GM11168 (cell line): ENCODE data around the gene ZBED1.
"Not testable (repeated sequence)": the region's sequence is repeated elsewhere in the genome, so short reads cannot be mapped to it uniquely, and the experiment has no call there.

Experiments
- in situ Hi-C: fragments of 300-500 bp; cut with MboI; formaldehyde crosslinking; loops from one replicate; pipeline ENCODE4 v1.12.0; 2022; ENCODE audit warnings: low sequenced_read_pairs; ENCODE audit not compliant: unreplicated experiment

ZBED1 gene

DNA sequence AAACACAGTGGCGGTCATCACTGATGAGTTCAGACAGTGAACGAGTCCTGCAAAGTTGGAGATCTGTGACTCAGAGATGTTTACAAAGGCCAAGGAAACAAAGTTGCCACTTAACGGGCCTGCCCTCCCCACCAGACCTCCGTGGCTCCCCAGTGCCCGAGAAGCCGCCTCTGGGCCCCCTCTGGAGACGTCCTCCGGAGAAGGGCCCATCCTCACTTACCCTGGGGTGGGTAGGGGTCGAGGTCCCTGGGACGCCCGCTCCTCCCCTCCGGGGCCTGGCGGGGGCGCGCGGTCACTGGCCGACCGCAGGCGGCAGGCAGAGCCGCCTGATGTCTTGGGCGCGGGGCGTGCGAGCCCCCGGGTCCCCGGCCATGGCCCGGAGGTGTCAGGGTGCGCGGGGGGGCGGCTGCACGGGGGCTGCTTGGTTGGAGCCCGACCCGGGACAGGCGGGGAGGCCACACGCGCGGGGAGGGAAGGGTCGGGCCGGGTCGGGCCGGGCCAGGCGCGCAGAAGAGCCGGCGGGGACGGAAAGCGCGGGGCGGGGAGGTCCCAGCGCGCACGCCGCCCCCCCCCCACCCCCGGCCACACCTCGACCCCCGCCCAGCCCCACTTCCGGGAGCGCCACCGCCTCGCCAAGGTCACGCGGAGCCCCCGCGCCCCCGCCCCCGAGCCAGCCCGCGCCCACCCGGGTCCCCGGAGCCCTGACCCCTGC lies 529 bp downstream of the ZBED1 start:
- in situ Hi-C loops = no loop called here

DNA sequence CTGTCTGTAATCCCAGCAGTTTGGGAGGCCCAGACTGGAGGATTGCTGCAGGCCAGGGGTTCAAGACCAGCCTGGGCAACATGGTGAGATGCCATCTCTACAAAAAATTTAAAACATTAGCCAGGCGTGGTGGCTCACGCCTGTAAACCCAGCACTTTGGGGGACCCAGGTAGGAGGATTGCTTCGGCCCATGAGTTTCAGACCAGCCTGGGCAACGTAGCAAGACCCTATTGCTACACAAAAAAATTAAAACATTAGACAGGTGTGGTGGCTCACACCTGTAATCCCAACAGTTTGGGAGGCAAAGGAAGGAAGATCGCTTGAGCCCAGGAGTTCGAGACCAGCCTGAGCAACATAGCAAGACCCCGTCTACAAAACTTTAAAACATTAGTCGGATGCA lies 1.3 kb downstream of the ZBED1 start:
- in situ Hi-C loops = no loop called here

DNA sequence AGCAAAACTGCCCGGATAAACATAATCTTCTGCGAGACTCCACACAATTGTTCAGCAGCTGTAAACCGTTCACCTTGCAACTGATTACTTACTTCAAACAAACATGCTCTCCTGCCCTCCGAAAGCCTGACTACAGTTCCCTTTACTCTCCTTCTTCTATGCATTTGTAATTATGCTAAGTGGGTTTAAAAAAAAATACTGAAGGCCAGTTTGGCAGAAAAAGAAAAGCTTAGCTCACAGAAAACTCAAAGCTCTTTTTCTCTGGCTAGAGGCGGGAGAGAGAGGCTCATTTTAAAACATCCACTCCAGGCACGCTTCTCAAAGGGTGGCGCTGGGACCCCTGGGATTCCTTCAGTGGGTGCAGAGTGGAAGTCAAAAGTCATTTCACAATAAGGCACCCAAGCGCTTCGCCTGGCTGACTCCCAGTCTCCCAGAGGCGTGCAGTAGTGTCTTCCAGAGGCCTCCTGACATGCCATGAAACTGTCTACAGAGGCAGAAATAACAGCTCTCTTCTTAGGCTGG lies 1.9 kb downstream of the ZBED1 start:
- in situ Hi-C loops = no loop called here

DNA sequence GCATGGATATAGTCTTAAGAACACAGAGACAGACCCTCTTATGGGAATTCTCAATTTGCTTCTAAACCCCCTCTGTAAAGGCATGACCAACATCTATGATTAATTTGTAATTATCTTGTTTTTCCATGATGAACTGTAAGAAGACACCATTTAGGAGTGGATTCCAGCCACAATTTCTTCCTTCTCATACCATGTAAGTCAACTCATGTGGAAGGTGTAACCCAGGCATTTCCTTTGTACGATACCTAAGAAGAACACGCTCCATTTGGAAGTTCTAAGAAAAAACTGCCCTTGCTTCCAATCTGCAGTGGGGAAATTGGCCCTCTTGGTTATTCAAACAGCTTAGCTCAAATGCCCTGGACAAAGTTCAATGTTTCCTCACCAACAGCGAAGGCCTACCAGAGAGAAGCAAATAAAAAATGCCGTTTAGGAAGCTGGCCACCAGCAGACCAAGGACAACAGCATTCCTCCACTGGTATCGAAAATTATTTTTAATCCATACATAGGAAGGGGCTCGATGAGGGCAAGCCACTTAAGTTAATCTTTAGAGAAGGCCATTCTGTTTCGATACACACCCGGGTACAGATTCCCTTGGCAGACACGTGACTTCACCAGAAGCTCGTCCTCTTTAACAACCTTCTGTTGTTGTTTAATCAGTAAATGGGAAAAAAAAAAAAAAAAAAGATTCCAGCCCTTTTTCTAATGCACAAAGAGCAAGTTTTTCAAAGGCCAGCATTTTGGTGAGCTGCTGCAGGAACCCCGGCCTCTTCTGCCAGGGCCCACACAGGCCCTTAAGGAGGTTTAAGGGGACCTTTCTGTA lies 2.6 kb downstream of the ZBED1 start:
- in situ Hi-C loops = no loop called here

DNA sequence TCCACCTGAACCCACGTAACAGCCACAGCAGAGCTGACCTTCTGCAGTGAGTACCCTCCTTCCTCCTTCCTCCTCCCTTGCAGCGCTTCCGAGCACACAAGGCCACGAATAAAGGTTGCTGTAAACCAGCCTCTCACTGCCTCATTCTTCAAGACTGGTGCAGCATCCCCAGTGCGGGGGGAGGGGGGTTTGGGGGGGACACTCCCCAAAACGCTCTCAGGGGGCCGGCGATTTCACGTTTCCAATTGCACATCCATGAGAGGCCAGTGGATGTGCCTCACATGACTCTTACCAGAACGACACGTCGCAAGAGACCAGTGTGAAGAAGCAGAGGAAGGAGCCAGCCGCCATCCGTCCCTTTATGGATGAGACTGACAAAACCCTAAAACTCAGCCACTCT lies 5.2 kb downstream of the ZBED1 start:
- in situ Hi-C loops = no loop called here

DNA sequence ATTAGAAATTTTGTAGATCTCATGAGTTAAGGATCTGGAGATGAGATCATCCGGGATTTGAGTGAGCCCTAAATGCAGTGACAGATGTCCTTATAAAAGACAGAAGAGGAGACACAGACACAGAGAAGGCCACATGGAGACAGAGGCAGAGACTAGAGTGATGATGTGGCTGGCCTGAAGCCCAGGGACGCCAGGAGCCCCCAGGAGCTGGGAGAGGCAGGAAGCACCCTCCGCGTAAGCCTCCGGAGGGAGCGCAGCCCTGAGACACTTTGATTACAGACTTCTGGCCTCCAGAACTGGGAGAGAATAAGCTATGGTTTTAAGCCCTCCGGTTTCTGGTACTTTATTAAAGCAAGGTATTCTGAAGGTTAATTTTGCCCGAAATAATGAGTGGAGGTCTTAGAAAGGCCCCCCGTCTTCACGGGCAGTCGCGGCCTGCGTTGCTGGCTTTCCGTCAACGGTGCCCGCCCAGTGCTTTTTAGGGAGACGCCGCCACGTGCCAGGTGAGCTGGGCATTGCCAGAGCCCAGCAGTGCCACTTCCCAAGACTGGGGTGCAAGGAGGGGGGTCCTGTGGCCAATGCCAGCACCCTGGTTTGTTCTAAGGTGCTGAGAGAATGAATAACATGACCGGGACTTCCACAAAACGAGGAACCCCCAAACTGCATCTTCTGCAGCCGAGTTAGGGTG lies 8.1 kb downstream of the ZBED1 start:
- in situ Hi-C loops = no loop called here

DNA sequence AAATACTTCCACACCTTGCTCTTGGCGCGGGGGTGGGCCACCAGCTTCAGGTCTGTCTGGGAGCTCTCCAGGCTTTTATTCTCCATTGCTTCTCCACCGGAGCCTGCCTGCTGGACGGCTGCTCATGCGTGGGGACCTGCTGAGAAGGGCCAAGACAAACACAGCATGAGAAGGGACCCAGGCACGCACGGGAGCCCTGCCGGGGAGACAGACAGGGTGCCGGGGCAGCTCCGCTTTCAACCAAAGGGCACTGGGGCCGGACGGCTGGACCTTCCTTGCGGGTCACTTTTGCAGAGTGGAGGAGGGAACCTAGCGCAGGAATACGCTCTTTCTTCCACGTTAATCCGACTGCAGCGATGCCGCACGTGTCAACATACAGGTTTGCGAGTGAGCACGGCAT lies 10.1 kb downstream of the ZBED1 start:
- in situ Hi-C loops = no loop called here

DNA sequence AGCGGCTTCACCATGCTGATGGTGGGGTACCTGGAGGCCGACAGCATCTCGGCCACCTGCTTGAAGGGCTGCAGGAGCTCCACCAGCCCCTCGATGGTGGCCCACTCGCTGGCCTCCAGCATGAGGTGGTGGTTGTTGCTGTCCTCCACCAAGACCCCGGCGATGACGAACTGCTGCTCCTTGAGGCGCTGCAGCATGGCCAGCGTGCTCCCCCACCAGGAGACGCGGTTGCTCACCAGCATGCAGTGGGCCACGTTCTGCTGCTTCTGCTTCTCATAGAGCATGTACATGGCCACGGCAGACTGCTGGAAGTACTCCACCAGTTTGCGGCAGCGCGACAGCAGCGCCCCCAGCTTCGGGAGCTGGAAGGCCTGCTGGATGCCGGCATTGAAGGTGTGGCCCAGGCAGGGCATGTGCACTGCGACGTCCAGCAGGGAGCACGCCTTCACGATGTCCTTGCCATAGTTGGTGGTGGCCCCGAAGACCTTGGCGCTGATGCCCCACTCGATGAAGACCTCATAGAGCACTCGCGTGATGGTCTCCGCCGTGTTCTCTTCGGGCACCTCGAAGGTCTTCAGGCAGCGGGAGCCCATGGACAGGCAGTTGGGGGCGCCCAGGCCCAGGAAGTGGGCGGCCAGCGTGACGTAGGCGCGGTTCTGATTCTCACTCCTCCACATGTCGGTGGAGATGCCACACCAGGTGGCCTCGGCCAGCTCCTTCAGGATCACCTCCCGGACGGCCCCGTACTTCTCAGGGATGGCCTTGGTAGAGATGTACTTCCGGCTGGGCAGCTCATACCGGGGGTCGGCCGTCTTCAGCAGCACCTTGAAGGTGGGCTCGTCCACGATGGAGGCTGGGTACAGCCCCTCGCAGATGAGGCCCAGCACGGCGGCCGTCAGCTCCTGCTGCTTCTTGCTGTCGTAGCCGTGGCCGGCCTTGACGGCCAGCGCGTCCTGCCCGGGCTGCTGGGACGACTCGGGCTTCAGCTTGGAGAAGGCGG lies 11.0 kb downstream of the ZBED1 start:
- in situ Hi-C loops = no loop called here

DNA sequence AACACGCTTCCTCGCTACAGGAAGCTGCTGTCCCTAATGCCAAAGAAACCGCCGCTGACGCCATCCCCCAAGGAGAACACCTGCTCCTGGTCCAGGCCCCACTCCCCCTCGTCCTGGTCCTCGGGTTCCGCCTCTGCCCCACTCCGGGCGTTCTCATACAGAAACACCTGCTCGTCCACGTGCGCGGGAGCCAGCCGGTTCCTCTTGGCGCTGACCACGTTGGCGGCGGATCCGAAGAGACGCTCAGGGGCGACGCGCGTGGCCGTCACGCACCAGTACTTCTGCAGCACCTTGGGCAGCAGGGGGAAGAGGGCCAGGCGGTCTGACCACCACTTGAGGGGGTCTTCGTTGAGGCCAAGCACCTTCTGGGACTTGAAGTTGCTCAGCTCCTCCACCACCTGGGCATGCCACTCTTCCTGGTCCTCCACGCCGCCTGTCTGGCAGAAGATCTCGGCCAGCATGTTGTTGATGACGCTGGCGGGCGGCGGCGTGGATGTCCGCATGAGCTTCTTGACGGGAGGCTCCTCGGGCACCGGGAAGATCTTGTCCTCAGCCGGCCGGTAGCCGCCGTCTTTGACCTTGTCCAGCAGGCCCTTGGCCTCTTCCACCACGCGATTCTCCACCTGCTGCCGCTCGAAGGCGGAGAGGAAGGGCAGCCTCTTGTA lies 12.0 kb downstream of the ZBED1 start:
- in situ Hi-C loops = no loop called here

DNA sequence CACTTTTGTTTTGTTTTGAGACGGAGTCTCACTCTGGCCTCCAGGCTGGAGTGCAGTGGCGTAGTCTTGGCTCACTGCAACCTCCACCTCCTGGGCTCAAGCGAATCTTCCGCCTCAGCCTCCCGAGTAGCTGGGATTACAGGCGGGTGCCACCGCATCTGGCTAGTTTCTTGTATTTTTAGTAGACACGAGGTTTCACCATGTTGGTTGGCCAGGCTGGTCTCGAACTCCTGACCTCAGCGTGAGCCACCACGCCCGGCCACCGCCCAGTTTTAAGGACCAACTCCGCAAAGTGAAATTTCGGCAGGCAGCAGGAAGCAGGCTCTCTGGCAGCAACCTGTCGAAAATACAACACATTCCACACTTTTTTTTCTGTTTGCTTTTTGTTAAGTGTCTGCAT lies 13.4 kb downstream of the ZBED1 start:
- in situ Hi-C loops = no loop called here

DNA sequence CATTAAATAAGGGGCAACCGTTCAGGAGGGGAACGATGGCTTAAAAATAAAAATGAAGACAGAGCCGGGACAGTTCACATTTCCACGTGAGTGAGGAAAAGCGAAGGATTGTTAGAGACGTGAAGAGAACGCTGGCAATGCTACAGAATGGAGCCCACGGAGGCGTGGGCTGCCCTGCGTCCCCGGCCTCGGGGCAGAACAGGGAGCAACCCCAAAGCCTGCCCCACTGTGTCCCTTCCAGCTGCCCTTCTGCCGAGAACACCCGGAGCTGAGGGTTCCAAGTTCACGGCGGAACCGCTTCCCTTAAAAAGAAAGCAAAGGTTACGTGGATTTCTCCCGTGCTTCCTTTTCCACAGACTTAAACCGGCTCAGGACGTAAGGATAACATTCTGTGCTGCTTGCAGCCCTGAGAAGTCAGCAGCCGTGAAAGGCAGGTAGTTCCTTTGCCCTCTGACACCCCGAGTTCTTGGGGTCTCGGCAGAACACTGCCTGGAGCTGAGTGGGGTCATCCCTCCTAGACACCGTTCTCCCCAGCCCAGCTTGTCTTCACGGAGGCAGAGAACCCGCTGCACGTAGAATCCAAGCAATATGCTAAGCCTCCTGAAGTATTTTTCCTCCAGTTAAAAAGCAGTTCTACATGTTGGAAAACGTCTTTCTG lies 14.2 kb downstream of the ZBED1 start:
- in situ Hi-C loops = no loop called here

DNA sequence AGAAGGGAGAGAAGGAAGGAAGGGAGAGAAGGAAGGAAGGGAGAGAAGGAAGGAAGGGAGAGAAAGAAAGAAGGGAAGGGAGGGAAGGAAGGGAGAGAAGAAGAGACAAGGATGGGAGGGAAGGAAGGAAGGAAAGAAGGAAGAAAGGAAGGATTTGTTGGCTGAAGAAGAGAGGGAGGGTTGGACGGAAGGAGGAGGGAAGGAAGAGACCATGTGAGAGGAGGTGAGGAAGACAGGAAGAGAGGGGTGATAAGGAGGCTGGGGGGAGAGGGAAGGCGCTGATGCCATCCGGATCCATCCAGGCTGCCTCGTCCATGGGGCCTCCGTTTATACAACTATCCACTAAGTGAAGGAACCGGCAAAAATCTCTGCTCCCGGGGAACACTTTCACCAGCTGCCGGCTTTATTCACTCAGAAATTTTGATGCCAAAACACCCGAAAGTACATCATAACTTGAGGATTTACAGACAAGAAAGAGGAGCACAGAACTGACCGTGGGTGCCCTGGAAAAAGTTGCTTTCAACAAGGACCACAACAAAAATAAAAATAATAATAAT lies 14.9 kb downstream of the ZBED1 start:
- in situ Hi-C loops = no loop called here

DNA sequence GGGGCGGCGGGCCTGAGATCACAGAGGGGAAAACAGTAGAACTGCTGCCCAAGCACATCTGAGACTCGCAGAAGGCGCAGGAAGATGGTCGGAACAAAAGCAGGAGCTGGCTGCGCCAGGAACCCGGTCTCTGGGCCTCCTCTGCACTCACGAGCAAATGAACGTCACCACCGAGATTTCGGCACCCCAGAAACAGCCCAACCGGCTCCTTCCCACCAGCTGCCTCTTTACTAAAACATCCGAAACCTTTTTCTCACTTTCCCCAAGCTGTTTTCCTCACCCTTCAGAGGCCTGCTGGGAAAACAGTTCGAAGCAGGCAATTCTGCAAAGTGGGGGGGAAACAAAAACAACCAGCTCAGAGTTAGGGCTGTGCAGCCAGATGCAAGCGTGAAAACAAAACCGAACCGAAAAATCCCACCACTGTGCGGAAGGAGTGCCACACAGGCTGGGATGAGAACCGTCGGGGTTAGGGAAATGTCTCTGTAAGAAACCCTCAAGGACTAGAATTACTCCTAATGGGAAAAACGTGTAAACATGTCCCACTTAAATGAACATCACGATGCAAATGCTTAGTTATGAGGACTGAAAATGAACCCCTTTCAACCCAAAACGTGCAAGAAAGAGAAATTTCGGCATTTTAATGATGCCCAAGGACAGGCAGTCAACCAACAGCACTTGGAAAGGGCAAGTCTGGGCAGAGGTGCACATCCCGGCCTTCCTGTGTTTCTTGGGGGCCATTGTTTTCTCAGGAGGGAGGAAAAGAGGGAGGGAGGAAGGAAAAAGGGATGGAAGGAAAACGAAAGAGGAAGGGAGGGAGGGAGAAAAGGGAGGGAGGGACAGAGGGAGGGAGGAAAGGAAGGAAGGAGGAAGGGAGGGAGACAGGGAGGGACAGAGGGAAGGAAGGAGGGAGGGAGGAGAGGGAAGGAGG lies 15.8 kb downstream of the ZBED1 start:
- in situ Hi-C loops = no loop called here

DNA sequence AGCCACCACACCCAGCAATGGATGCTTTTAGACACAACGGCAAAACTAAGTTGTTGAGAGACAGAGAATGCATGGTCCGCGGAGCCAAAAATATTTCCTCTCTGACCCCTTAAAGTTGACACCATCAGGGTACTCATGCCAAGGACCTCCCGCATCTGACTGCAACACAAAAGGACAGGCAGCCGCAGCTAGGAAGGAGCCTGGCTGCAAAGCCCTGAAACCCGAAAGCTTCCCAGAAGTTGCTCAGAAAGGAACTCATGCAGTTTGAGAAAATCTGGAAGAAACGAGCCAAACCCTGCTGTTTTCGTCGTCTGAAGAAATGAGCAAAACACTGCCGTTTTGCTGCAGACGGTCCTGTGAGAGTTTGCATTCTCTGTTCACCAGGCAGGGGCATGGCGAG lies 16.5 kb downstream of the ZBED1 start:
- in situ Hi-C loops = no loop called here

DNA sequence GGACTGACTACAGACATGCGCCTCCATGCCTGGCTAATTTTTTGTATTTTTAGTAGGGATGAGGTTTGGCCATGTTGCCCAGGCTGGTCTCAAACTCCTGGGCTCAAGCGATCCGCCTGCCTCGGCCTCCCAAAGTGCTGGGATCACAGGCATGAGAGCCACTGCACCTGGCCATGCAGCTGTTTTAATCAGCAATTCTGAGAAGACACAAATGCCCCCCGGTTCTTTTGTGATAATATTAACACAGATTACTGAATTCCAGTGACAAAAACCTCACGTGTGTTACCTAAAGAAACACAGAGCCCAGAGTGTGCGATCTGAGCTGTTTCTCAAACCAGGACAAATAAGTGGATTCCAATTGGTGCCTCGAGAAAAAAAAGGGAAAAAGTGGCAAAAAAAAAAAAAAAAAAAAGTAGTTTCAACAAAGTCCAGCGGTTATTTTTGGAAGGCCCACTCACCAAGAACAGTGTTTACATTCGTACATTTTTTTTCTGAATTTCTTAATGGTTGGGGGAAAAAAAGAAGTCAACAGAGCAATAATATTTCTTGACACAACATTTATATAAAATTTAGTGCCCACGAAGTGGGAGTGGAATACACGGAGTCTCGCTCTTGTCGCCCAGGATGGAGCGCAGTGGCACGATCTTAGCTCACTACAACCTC lies 17.2 kb downstream of the ZBED1 start:
- in situ Hi-C loops = no loop called here

DNA sequence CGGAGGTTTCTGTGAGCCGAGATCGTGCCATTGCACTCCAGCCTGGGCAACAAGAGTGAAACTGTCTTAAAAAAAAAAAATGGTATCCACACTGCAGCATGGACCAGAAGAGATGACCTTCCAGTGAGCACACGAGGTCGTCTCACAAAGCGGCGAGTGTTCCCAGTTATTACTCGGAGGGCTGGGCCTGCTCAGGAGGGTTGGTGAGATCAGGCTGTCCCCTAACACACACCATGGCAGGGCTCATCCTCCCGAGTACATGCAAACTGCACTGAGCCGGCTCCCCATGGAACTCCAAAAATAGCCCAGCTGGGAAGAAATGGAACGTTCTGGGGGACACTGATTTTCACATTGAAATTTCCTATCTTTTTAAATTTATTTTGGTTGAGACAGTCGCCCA lies 19.2 kb downstream of the ZBED1 start:
- in situ Hi-C loops = not testable (repeated sequence)

DNA sequence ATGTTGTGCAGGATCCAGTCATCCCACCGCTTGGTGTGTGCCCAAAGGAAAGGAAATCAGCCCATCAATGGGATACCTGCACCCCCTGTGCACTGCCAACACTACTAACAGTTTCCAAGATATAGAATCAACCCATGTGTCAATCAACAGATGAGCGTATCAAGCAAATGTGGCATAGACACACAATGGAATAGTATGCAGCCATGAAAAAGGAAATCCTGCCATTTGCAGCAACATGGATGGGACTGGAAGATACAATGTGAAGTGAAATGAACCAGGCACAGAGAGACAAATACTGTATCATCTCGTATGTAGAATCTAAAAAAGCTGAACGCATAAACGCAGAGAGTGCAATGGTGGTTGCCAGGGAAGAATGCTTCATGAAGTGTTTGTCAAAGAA lies 20.8 kb downstream of the ZBED1 start:
- in situ Hi-C loops = not testable (repeated sequence)
